HEK293T (cell line): ENCODE results near the gene SPAG16.

ENCODE experiments used
- CTCF ChIA-PET: fragments of 350-600 bp; formaldehyde crosslinking; extraction: SDS; loops from one replicate; lab custom pipeline; 2021; ENCODE audit warnings: antibody characterized with exemption, inconsistent platforms; lab: Yijun Ruan, JAX
- POLR2A ChIA-PET: fragments of 350-600 bp; formaldehyde crosslinking; extraction: SDS; loops from one replicate; lab custom pipeline; 2020; ENCODE audit warnings: antibody characterized with exemption, inconsistent platforms; lab: Yijun Ruan, JAX
- DNase-seq: peaks from one replicate; pipeline ENCODE4 v3.0.0; 2012; ENCODE audit warnings: mixed read lengths; ENCODE audit errors: extremely low spot score
- ARNT ChIP-seq: fragments of 450-650 bp; IDR thresholded peaks from 2 replicates; pipeline ENCODE4 v1.6.1; 2017; ENCODE audit warnings: mild to moderate bottlenecking
- BHLHE40 ChIP-seq: fragments of 450-650 bp; IDR thresholded peaks from 2 replicates; pipeline ENCODE4 v1.6.1; 2016; ENCODE audit warnings: mild to moderate bottlenecking, moderate library complexity, borderline replicate concordance
- CTBP1 ChIP-seq: fragments of 450-650 bp; IDR thresholded peaks from 2 replicates; pipeline ENCODE4 v1.6.1; 2016; ENCODE audit warnings: borderline replicate concordance
- ELF4 ChIP-seq: fragments of 450-650 bp; IDR thresholded peaks from 2 replicates; pipeline ENCODE4 v1.6.1; 2017; ENCODE audit warnings: antibody characterized with exemption
- FOXA1 ChIP-seq: fragments of 450-650 bp; IDR thresholded peaks from 2 replicates; pipeline ENCODE4 v1.6.1; 2016; ENCODE audit warnings: mild to moderate bottlenecking
- FOXK2 ChIP-seq: fragments of 450-650 bp; IDR thresholded peaks from 2 replicates; pipeline ENCODE4 v1.6.1; 2016; ENCODE audit warnings: mild to moderate bottlenecking
- FOXM1 ChIP-seq: fragments of 450-650 bp; IDR thresholded peaks from 2 replicates; pipeline ENCODE4 v1.6.1; 2017; ENCODE audit warnings: mild to moderate bottlenecking, borderline replicate concordance
- HDGF ChIP-seq: fragments of 450-650 bp; IDR thresholded peaks from 2 replicates; pipeline ENCODE4 v1.6.1; 2017; ENCODE audit warnings: antibody characterized with exemption, borderline replicate concordance
- L3MBTL2 ChIP-seq: fragments of 450-650 bp; conservative IDR thresholded peaks from 2 replicates; pipeline ENCODE4 v1.6.1; 2016; ENCODE audit warnings: mild to moderate bottlenecking
- LEF1 ChIP-seq: fragments of 450-650 bp; IDR thresholded peaks from 2 replicates; pipeline ENCODE4 v1.6.1; 2017; ENCODE audit warnings: mild to moderate bottlenecking, borderline replicate concordance
- NFRKB ChIP-seq: fragments of 450-650 bp; IDR thresholded peaks from 2 replicates; pipeline ENCODE4 v1.6.1; 2016; ENCODE audit warnings: mild to moderate bottlenecking, moderate library complexity
- PKNOX1 ChIP-seq: fragments of 450-650 bp; IDR thresholded peaks from 2 replicates; pipeline ENCODE4 v1.6.1; 2016
- SP1 ChIP-seq: fragments of 450-650 bp; IDR thresholded peaks from 2 replicates; pipeline ENCODE4 v1.6.1; 2017
- SUZ12 ChIP-seq: fragments of 450-650 bp; IDR thresholded peaks from 2 replicates; pipeline ENCODE4 v1.6.1; 2016; ENCODE audit warnings: mild to moderate bottlenecking
- TARDBP ChIP-seq: fragments of 450-650 bp; IDR thresholded peaks from 2 replicates; pipeline ENCODE4 v1.6.1; 2016
- ZNF384 ChIP-seq: fragments of 450-650 bp; IDR thresholded peaks from 2 replicates; pipeline ENCODE4 v1.6.1; 2016

Gene SPAG16

GRCh38 chr2:214180071-214180470, 895.8 kb downstream of the SPAG16 start:
- ChIA-PET POLR2A (no interaction called here), CTCF (no interaction called here)
- TF ChIP-seq FOXK2 (no peak), CTBP1 (no peak), SUZ12 (no peak)
- DNase-seq = no peak

GRCh38 chr2:214180686-214181085, 896.4 kb downstream of the SPAG16 start:
- POLR2A ChIA-PET = no interaction called here
- CTCF ChIA-PET = no interaction called here
- DNase-seq = no peak
- TF ChIP-seq FOXM1 = no peak
- TF ChIP-seq L3MBTL2 = no peak
- TF ChIP-seq TARDBP = no peak
- TF ChIP-seq SUZ12 = no peak
- TF ChIP-seq FOXA1 = no peak
- no peak for TF ChIP-seq LEF1
- TF ChIP-seq ZNF384 = no peak
- TF ChIP-seq CTBP1 = no peak
- TF ChIP-seq NFRKB = no peak
- no peak for TF ChIP-seq BHLHE40
- TF ChIP-seq HDGF = no peak
- TF ChIP-seq SP1 = no peak
- no peak for TF ChIP-seq ELF4
- TF ChIP-seq PKNOX1 = no peak
- TF ChIP-seq FOXK2 = no peak
- no peak for TF ChIP-seq ARNT

- ChIA-PET POLR2A (no interaction called here), CTCF (no interaction called here)
- DNase-seq = no peak
- TF ChIP-seq LEF1 (no peak), CTBP1 (no peak), FOXK2 (no peak), TARDBP (no peak), FOXA1 (no peak), ELF4 (no peak), BHLHE40 (no peak), NFRKB (no peak), PKNOX1 (no peak), ARNT (no peak), HDGF (no peak)
Measured at GRCh38 chr2:214184461-214184860, 900.2 kb downstream of the SPAG16 start.

GRCh38 chr2:214185546-214185945, 901.3 kb downstream of the SPAG16 start:
- CTCF ChIA-PET = no interaction called here
- DNase-seq = no peak
- POLR2A ChIA-PET = no interaction called here
- TF ChIP-seq LEF1 = no peak

GRCh38 chr2:214192711-214193110, 908.4 kb downstream of the SPAG16 start:
- POLR2A ChIA-PET = no interaction called here
- no peak for DNase-seq
- CTCF ChIA-PET = no interaction called here
- TF ChIP-seq NFRKB (no peak), SUZ12 (no peak), FOXM1 (no peak), HDGF (no peak), FOXK2 (no peak), BHLHE40 (no peak), ELF4 (no peak)

GRCh38 chr2:214193943-214194342, 909.7 kb downstream of the SPAG16 start:
- no peak for DNase-seq
- POLR2A ChIA-PET = no interaction called here
- CTCF ChIA-PET = no interaction called here
- TF ChIP-seq FOXK2 = no peak
- TF ChIP-seq NFRKB = no peak
- TF ChIP-seq CTBP1 = no peak
- TF ChIP-seq FOXA1 = no peak
- TF ChIP-seq SUZ12 = no peak
- no peak for TF ChIP-seq L3MBTL2
- no peak for TF ChIP-seq TARDBP
- no peak for TF ChIP-seq ARNT
- TF ChIP-seq PKNOX1 = no peak
- no peak for TF ChIP-seq SP1
- no peak for TF ChIP-seq FOXM1
- TF ChIP-seq ELF4 = no peak
- TF ChIP-seq ZNF384 = no peak

- ChIA-PET POLR2A (no interaction called here), CTCF (no interaction called here)
- no peak for TF ChIP-seq NFRKB
- TF ChIP-seq ARNT = no peak
- no peak for TF ChIP-seq TARDBP
- no peak for TF ChIP-seq PKNOX1
- DNase-seq = no peak
Measured at GRCh38 chr2:214196260-214196659, 912.0 kb downstream of the SPAG16 start.
